HCT116 (cell line): Measurements from ENCODE around the gene ZBTB20. TPM values are rescaled to one million over a fixed set of nuclear protein-coding genes. Genes with fewer than 3 reads are reported as not detected.

Experiments
- ATAC-seq: fragments of 200-7000 bp; cut with Tn5 transposase; 2 replicates; pipeline ENCODE4 v1.9.1; 2020; ENCODE audit warnings: mild to moderate bottlenecking, moderate library complexity
- BruUV-seq: library from RNA; stranded (reverse); fragments of 400-500 nt; replicated peaks from 2 replicates; lab custom pipeline; 2021; lab: Mats Ljungman, UMichigan
- CTCF ChIA-PET: fragments of 300-600 bp; sonication (Branson Sonifier 250); formaldehyde crosslinking; loops from one replicate; lab custom pipeline; 2021; ENCODE audit warnings: antibody characterized with exemption; lab: Charles Lee
- POLR2A ChIA-PET: fragments of 300-600, 350-600 bp; sonication (Branson Sonifier 250); formaldehyde crosslinking; loops from one replicate; lab custom pipeline; 2021; ENCODE audit warnings: antibody characterized with exemption; lab: Charles Lee
- RAD21 ChIA-PET, 2 experiments: fragments of 300-600 bp; sonication (Branson Sonifier 250); formaldehyde crosslinking; loops; one replicate each; lab custom pipeline; 2023; ENCODE audit warnings: low total read pairs in 2 of 2; ENCODE audit not compliant: uncharacterized antibody in 2 of 2, unreplicated experiment in 2 of 2, low non-redundant PET in 1 of 2; lab: Charles Lee
- DNase-seq: peaks from one replicate; pipeline ENCODE4 v3.0.0-alpha.2; 2010; ENCODE audit warnings: low read depth, low spot score
- H2AFZ ChIP-seq: fragments of 200-600 bp; shearing (Covaris generic), sonication (generic); 2 replicates; pipeline ENCODE4 v1.6.1; 2017; ENCODE audit warnings: low read depth, mixed run types, mixed read lengths, antibody characterized with exemption, low read length; ENCODE audit not compliant: poor library complexity, severe bottlenecking
- H3K27ac ChIP-seq: 2 replicates; pipeline ENCODE4 v1.5.1; 2012; ENCODE audit warnings: low read depth, low read length
- H3K27me3 ChIP-seq: fragments of 200-600 bp; sonication (generic); 2 replicates; pipeline ENCODE4 v1.6.1; 2016; ENCODE audit warnings: mixed run types, low read length, mixed read lengths; ENCODE audit not compliant: insufficient read depth
- H3K36me3 ChIP-seq, 2 experiments: fragments of 200-500 bp in 1 of 2; fragments of 200-600 bp in 1 of 2; sonication (Bioruptor generic) in 1 of 2; sonication (generic) in 1 of 2; 2 replicates each; pipeline versions ENCODE4 v1.5.1 to v1.6.1; 2014 to 2016; ENCODE audit warnings: low read length in 2 of 2, inconsistent platforms in 1 of 2, mixed read lengths in 1 of 2, mixed run types in 1 of 2; ENCODE audit not compliant: insufficient read depth in 2 of 2, control insufficient read depth in 1 of 2
- H3K4me1 ChIP-seq, 2 experiments: fragments of 200-600 bp in 1 of 2; sonication (generic) in 1 of 2; 2 replicates each; pipeline versions ENCODE4 v1.5.1 to v1.6.1; 2012 to 2017; ENCODE audit warnings: low read length in 2 of 2, inconsistent platforms in 1 of 2, mild to moderate bottlenecking in 1 of 2, mixed read lengths in 1 of 2, mixed run types in 1 of 2, moderate library complexity in 1 of 2; ENCODE audit not compliant: insufficient read depth in 2 of 2, control insufficient read depth in 1 of 2
- H3K4me2 ChIP-seq: fragments of 200-600 bp; sonication (generic); 2 replicates; pipeline ENCODE4 v1.6.1; 2017; ENCODE audit warnings: mixed run types, low read length, mixed read lengths
- H3K4me3 ChIP-seq, 2 experiments: fragments of 200-600 bp in 1 of 2; sonication (generic) in 1 of 2; replicated peaks in 1 of 2; 2 replicates each; pipeline ENCODE4 v1.5.1; 2011 to 2016; ENCODE audit warnings: low read length in 2 of 2, control low read depth in 1 of 2, low read depth in 1 of 2, mild to moderate bottlenecking in 1 of 2, mixed read lengths in 1 of 2, mixed run types in 1 of 2
- H3K79me2 ChIP-seq: fragments of 200-600 bp; sonication (generic); 2 replicates; pipeline ENCODE4 v1.6.1; 2017; ENCODE audit warnings: mild to moderate bottlenecking, mixed run types, low read length, moderate library complexity, mixed read lengths; ENCODE audit not compliant: insufficient read depth
- H3K9ac ChIP-seq: fragments of 200-600 bp; sonication (generic); 2 replicates; pipeline ENCODE4 v1.6.1; 2016; ENCODE audit warnings: low read length, mixed read lengths
- H3K9me2 ChIP-seq: fragments of 200-600 bp; sonication (generic), shearing (Covaris generic); 2 replicates; pipeline ENCODE4 v1.6.1; 2017; ENCODE audit warnings: mixed run types, mild to moderate bottlenecking, moderate library complexity; ENCODE audit not compliant: insufficient read depth
- H3K9me3 ChIP-seq, 2 experiments: fragments of 200-500 bp in 1 of 2; fragments of 200-600 bp in 1 of 2; sonication (Bioruptor generic) in 1 of 2; sonication (generic) in 1 of 2; 2 replicates each; pipeline ENCODE4 v1.6.1; 2014 to 2017; ENCODE audit warnings: low read length in 2 of 2, mixed read lengths in 2 of 2, inconsistent platforms in 1 of 2, low read depth in 1 of 2, mild to moderate bottlenecking in 1 of 2, mixed run types in 1 of 2, moderate library complexity in 1 of 2; ENCODE audit not compliant: control insufficient read depth in 1 of 2, insufficient read depth in 1 of 2
- H4K20me1 ChIP-seq: fragments of 200-600 bp; sonication (generic), shearing (Covaris generic); 2 replicates; pipeline ENCODE4 v1.6.1; 2017; ENCODE audit warnings: mixed run types, mild to moderate bottlenecking, moderate library complexity; ENCODE audit not compliant: insufficient read depth
- ATF3 ChIP-seq: IDR thresholded peaks from 2 replicates; pipeline ENCODE4 v1.6.1; 2012
- CBX3 ChIP-seq: IDR thresholded peaks from 2 replicates; pipeline ENCODE4 v1.6.1; 2012; ENCODE audit warnings: low read depth
- CEBPB ChIP-seq: IDR thresholded peaks from 2 replicates; pipeline ENCODE4 v1.6.1; 2012; ENCODE audit warnings: low read depth
- ELF1 ChIP-seq: IDR thresholded peaks from 2 replicates; pipeline ENCODE4 v1.6.1; 2012; ENCODE audit warnings: low read depth, borderline replicate concordance
- EZH2 ChIP-seq: fragments of 200-600 bp; sonication (generic); IDR thresholded peaks from 2 replicates; pipeline ENCODE4 v1.6.1; 2017; ENCODE audit warnings: antibody characterized with exemption, mixed run types
- EZH2phosphoT487 ChIP-seq: fragments of 200-600 bp; IDR thresholded peaks from 2 replicates; pipeline ENCODE4 v1.6.1; 2018; ENCODE audit warnings: antibody characterized with exemption, borderline replicate concordance
- FOSL1 ChIP-seq: IDR thresholded peaks from 2 replicates; pipeline ENCODE4 v1.6.1; 2012; ENCODE audit warnings: low read depth
- POLR2AphosphoS5 ChIP-seq: IDR thresholded peaks from 2 replicates; pipeline ENCODE4 v1.6.1; 2011; ENCODE audit warnings: mild to moderate bottlenecking, low read depth, low read length, moderate library complexity
- SIN3A ChIP-seq: IDR thresholded peaks from 2 replicates; pipeline ENCODE4 v1.6.1; 2012; ENCODE audit warnings: low read depth
- YY1 ChIP-seq: IDR thresholded peaks from 2 replicates; pipeline ENCODE4 v1.6.1; 2011; ENCODE audit warnings: low read length, low read depth, moderate library complexity, mild to moderate bottlenecking; ENCODE audit not compliant: insufficient replicate concordance; ENCODE audit errors: extremely low read depth
- intact Hi-C: fragments of 100-400 bp; cut with micrococcal nuclease; formaldehyde crosslinking; loops from 2 replicates; pipeline ENCODE4 v1.10.0; 2022
- total RNA-seq: library from RNA; stranded (reverse); gene quantifications from one replicate; pipeline ENCODE4 v1.2.1, GENCODE V29; 2021; ENCODE audit not compliant: unreplicated experiment

The ZBTB20 gene
- total RNA-seq, 1 experiment from 2014 or later, result 42.1 TPM

DNA sequence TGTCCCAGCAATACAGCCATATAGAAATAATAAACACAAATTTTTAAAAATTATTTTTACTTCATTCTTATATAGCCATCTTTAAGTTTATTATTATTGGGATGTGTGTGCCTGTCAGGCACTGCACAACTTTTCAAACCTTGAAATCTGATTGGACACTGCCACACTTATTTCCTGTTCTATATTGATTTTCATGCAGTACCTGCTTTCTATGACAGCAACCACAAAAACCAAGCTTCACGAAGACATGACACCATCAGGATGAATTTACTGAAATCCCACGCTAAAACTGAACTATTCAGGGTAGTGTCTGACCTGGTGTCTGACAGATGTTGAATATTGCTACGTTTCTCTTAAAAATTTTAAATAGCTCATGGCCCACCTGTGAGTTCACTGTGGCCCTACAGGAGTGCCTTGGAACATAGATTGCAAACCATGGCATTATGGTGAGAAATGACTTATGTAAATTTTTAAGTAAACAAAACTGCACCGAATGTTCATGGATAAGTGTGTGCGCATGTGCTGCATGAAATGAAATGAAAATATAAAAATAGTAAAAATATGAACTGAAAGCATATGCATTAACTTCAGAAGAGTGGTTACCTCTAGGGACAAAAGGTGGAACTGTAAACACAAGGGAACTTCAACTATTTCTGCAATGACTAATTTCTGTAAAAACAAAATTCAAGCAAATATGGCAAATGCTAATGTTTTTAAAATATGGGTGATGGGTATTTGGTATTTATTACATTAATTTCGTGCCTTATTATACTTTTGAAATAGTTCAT lies 152.3 kb downstream of the ZBTB20 start:
- no peaks in the 10 kb centered on the region for H3K79me2 ChIP-seq
- no peaks in the 10 kb centered on the region for H3K36me3 ChIP-seq
- TF ChIP-seq FOSL1 (no peak), POLR2AphosphoS5 (no peak), ELF1 (no peak), ATF3 (no peak), EZH2 (no peak), SIN3A (no peak)
- CTCF ChIA-PET, result no interaction called here
- H3K4me1 ChIP-seq, result no peaks in the 10 kb centered on the region
- POLR2A ChIA-PET, result no interaction called here
- no peak for DNase-seq
- H3K27ac ChIP-seq, result no peak overlapping the region
- H4K20me1 ChIP-seq, result no peaks in the 10 kb centered on the region
- H2AFZ ChIP-seq, result no peak overlapping the region
- H3K9ac ChIP-seq, result no peak overlapping the region
- H3K9me2 ChIP-seq, result no peaks in the 10 kb centered on the region; the same call in 1 of the 2 replicates
- H3K9me3 ChIP-seq, result no peaks in the 10 kb centered on the region
- RAD21 ChIA-PET, result no interaction called here
- intact Hi-C loops, result no loop called here
- no peak overlapping the region for H3K4me3 ChIP-seq
- no TSS peak for BruUV-seq
- H3K4me2 ChIP-seq, result no peak overlapping the region
- H3K27me3 ChIP-seq, result no peaks in the 10 kb centered on the region
- ATAC-seq, result no peak

GRCh38 chr3:114985776-114986175 lies 161.3 kb downstream of the ZBTB20 start:
- no peaks in the 10 kb centered on the region for H3K9me3 ChIP-seq
- ChIA-PET POLR2A (no interaction called here), CTCF (no interaction called here), RAD21 (no interaction called here)
- no peak overlapping the region for H3K9ac ChIP-seq
- no peaks in the 10 kb centered on the region for H3K9me2 ChIP-seq
- H2AFZ ChIP-seq, result no peak overlapping the region
- no TSS peak for BruUV-seq
- H3K4me1 ChIP-seq, result no peaks in the 10 kb centered on the region
- no peak overlapping the region for H3K4me2 ChIP-seq
- H4K20me1 ChIP-seq, result no peaks in the 10 kb centered on the region
- no peaks in the 10 kb centered on the region for H3K27me3 ChIP-seq
- H3K27ac ChIP-seq, result no peak overlapping the region
- intact Hi-C loops, result no loop called here
- H3K79me2 ChIP-seq, result no peaks in the 10 kb centered on the region
- H3K4me3 ChIP-seq, result no peak overlapping the region
- TF ChIP-seq CEBPB, result no peak
- TF ChIP-seq EZH2phosphoT487, result no peak
- no peak for TF ChIP-seq CBX3
- TF ChIP-seq YY1, result no peak
- no peak for TF ChIP-seq ATF3
- H3K36me3 ChIP-seq, result no peaks in the 10 kb centered on the region
- DNase-seq (no peak), ATAC-seq (no peak)
